Lower lobe of right lung (tissue), 2 donors: ENCODE results near the gene GSX1. TPM values are rescaled to one million over a fixed set of nuclear protein-coding genes. Genes with fewer than 3 reads are reported as not detected.
"Not testable (repeated sequence)": the region's sequence is repeated elsewhere in the genome, so short reads cannot be mapped to it uniquely, and the experiment has no call there.

Experiments used
- ATAC-seq, 2 donors: fragments of 200-7000 bp; cut with Tn5 transposase; one replicate each; pipeline ENCODE4 v1.9.1; 2020 to 2022; ENCODE audit warnings: mild to moderate bottlenecking in 2 of 2, moderate library complexity in 2 of 2
- DNase-seq: peaks from one replicate; pipeline ENCODE4 v3.0.0-alpha.2; 2020
- H3K27ac ChIP-seq: fragments of 200-600 bp; one replicate; pipeline ENCODE4 v1.8.0; 2022
- H3K27me3 ChIP-seq: fragments of 200-600 bp; one replicate; pipeline ENCODE4 v1.8.0; 2022; ENCODE audit warnings: low read depth
- H3K36me3 ChIP-seq: fragments of 200-600 bp; one replicate; pipeline ENCODE4 v1.8.0; 2022; ENCODE audit warnings: mild to moderate bottlenecking
- H3K4me1 ChIP-seq: fragments of 200-600 bp; one replicate; pipeline ENCODE4 v1.8.0; 2022
- H3K4me3 ChIP-seq: fragments of 200-600 bp; one replicate; pipeline ENCODE4 v1.8.0; 2022; ENCODE audit warnings: mild to moderate bottlenecking
- H3K9me3 ChIP-seq: fragments of 200-600 bp; one replicate; pipeline ENCODE4 v1.8.0; 2022
- CTCF ChIP-seq: fragments of 200-600 bp; IDR thresholded peaks from one replicate; pipeline ENCODE4 v1.8.0; 2022; ENCODE audit warnings: antibody characterized with exemption, mild to moderate bottlenecking
- intact Hi-C: fragments of 100-400 bp; cut with DNase I; formaldehyde crosslinking; loops from one replicate; pipeline ENCODE4 v1.11.0; 2022
- total RNA-seq: library from RNA; stranded (reverse); fragmentation: NEBNext Ultra II Directional; extraction: Animal tissue kit (Norgen Biotek cat#: 25700); gene quantifications from one replicate; pipeline ENCODE4 v1.2.1, GENCODE V29; 2021
- donor health status: DM: no; HTN: yes; CAD: no; lungs with severe emphysema.

Gene GSX1
- total RNA-seq, 1 donor from 2014 or later, result not detected

- DNase-seq (no peak), ATAC-seq (no peak)
- H3K27ac ChIP-seq, result no peak overlapping the region
- H3K36me3 ChIP-seq, result no peaks in the 10 kb centered on the region
- no peaks in the 10 kb centered on the region for H3K9me3 ChIP-seq
- peaks cover 32% of the 10 kb centered on the region for H3K27me3 ChIP-seq
- no peaks in the 10 kb centered on the region for H3K4me1 ChIP-seq
- intact Hi-C loops, result no loop called here
- H3K4me3 ChIP-seq, result no peak overlapping the region
- no peak for TF ChIP-seq CTCF
Observed at GRCh38 chr13:27808851-27809550, 16.7 kb downstream of the GSX1 start.

- no peak for TF ChIP-seq CTCF
- no peaks in the 10 kb centered on the region for H3K9me3 ChIP-seq
- H3K4me1 ChIP-seq, result no peaks in the 10 kb centered on the region
- H3K36me3 ChIP-seq, result no peaks in the 10 kb centered on the region
- intact Hi-C loops, result no loop called here
- H3K27me3 ChIP-seq, result peaks cover 32% of the 10 kb centered on the region
- H3K4me3 ChIP-seq, result no peak overlapping the region
- ATAC-seq, result no peak
- H3K27ac ChIP-seq, result no peak overlapping the region
- DNase-seq, result no peak
Observed at GRCh38 chr13:27810009-27810408, 17.7 kb downstream of the GSX1 start.

- intact Hi-C loops, result no loop called here
- no peak for DNase-seq
Observed at GRCh38 chr13:27810461-27810860, 18.2 kb downstream of the GSX1 start.

GRCh38 chr13:27813826-27814225 lies 21.5 kb downstream of the GSX1 start:
- no peaks in the 10 kb centered on the region for H3K9me3 ChIP-seq
- no peaks in the 10 kb centered on the region for H3K36me3 ChIP-seq
- ATAC-seq (no peak), DNase-seq (no peak)
- intact Hi-C loops, result no loop called here
- H3K4me1 ChIP-seq, result no peaks in the 10 kb centered on the region
- H3K4me3 ChIP-seq, result no peak overlapping the region
- TF ChIP-seq CTCF, result no peak
- H3K27me3 ChIP-seq, result peaks cover 42% of the 10 kb centered on the region
- no peak overlapping the region for H3K27ac ChIP-seq

More at GRCh38 chr13:27810461-27810860, 18.2 kb downstream of the GSX1 start:
- H3K9me3 ChIP-seq, result no peaks in the 10 kb centered on the region
- H3K4me3 ChIP-seq, result no peak overlapping the region
- peaks cover 35% of the 10 kb centered on the region for H3K27me3 ChIP-seq
- H3K27ac ChIP-seq, result no peak overlapping the region
- no peak for TF ChIP-seq CTCF
- no peaks in the 10 kb centered on the region for H3K4me1 ChIP-seq
- H3K36me3 ChIP-seq, result no peaks in the 10 kb centered on the region
- no peak for ATAC-seq

- H3K4me1 ChIP-seq, intact Hi-C loops, H3K9me3 ChIP-seq, DNase-seq, ATAC-seq, H3K36me3 ChIP-seq, H3K27ac ChIP-seq, H3K4me3 ChIP-seq: not testable (repeated sequence)
- peaks cover 67% of the 10 kb centered on the region for H3K27me3 ChIP-seq
Observed at GRCh38 chr13:27817832-27818231, 25.5 kb downstream of the GSX1 start.
